ENCODE results near the gene POM121.
"Not testable (repeated sequence)": the region's sequence is repeated elsewhere in the genome, so short reads cannot be mapped to it uniquely, and the experiment has no call there.

DNA sequence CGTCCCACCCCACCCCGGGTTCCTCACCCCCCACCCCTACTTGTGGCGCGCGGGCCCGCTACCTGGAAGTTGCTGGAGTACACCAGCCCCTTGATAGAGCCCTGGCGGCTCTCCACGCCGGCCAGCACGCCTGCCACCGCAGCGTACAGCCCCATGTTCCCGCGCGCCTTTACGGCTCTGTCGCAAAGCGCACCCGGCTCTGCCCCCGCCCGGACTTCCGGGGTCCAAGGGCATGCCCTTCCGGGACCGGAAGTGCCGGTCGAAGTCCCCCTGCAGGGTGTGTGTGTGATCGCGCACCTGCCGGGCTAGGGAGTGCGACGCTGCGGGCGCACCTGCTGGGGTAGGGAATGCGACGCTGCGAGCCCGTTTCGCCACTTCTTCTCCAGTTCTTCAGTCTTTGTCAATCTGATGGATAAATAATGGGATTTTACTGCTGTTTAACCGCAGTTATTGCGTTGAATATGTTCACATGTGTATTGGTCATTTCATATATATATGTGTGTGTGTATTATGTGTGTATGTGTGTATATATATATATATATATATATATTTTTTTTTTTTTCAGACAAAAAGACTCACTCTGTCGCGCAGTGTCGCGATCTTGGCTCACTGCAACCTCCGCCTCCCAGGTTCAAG lies 29.8 kb downstream of the POM121 start:
- TF ChIP-seq, protein P1, sequence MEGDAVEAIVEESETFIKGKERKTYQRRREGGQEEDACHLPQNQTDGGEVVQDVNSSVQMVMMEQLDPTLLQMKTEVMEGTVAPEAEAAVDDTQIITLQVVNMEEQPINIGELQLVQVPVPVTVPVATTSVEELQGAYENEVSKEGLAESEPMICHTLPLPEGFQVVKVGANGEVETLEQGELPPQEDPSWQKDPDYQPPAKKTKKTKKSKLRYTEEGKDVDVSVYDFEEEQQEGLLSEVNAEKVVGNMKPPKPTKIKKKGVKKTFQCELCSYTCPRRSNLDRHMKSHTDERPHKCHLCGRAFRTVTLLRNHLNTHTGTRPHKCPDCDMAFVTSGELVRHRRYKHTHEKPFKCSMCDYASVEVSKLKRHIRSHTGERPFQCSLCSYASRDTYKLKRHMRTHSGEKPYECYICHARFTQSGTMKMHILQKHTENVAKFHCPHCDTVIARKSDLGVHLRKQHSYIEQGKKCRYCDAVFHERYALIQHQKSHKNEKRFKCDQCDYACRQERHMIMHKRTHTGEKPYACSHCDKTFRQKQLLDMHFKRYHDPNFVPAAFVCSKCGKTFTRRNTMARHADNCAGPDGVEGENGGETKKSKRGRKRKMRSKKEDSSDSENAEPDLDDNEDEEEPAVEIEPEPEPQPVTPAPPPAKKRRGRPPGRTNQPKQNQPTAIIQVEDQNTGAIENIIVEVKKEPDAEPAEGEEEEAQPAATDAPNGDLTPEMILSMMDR (IDR thresholded peaks at IDR 0.05; ENCODE audit: poor library complexity), result not testable (repeated sequence)
- TF ChIP-seq EZH2 (IDR thresholded peaks at IDR 0.05; ENCODE audit: borderline replicate concordance); EZH2phosphoT487 (IDR thresholded peaks at IDR 0.05; ENCODE audit: low read depth, severe bottlenecking, unreplicated experiment): not testable (repeated sequence)
